Stimulated activated CD8-positive, alpha-beta memory T cell treated with anti-CD3 and anti-CD28 coated beads, Interleukin-4, amount 100 ng/mL, for 24 hours (primary cell): Measurements from ENCODE around the gene SRF.

Source experiments
- DNase-seq: peaks from one replicate; pipeline ENCODE4 v3.0.0-alpha.2; 2020; ENCODE audit warnings: low read depth

The SRF gene

DNA sequence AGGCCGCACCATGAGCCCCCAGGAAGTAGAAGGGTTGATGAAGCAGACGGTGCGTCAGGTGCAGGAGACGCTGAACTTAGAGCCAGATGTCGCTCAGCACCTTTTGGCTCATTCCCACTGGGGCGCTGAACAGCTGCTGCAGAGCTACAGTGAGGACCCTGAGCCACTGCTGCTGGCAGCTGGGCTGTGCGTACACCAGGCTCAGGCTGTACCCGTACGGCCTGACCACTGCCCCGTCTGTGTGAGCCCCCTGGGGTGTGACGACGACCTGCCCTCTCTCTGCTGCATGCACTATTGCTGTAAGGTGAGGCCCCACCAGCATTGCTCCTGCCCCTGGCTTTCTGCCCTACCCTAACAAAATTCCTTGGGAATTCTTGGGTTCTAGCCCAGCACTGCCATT lies 45.1 kb downstream of the SRF start:
- DNase-seq: no peak

DNA sequence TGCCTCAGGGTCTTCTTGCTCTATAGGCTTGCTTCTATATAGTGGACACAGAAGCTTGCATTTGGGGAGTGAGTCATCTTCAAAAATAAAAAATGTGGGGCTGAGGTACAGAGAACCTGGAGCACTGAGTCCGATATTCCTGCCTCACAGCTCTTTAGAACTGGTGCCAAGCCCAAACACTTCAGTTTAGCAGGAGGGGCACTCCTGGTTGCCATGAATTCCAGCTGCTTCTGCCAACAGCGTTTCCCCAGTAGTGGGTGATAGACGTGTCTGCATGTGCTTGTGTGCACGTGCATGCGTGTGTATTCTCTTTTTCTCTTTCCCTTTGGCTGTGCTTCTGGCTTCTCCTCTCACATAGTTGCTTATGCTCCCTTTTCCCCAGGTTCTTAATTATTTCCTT lies 46.3 kb downstream of the SRF start:
- no peak for DNase-seq

DNA sequence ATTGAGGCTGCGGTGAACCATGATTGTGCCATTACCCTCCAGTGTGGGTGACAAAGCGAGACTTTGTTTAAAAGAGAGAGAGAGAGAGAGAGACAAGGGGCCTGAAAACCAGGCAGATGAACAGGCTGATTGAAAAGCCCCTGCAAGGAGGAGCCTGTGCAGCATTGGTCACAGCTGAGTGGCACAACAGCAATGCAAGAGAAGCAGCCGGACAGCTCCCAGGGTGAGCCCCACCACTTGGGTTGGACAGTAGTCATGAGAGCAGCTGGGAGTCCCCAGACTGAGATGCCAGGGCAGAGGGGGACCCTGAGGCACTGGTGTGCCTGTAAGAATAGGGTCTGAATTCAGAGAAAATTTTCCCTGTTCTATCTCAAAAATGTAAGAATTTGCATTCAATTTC lies 48.0 kb downstream of the SRF start:
- no peak for DNase-seq

DNA sequence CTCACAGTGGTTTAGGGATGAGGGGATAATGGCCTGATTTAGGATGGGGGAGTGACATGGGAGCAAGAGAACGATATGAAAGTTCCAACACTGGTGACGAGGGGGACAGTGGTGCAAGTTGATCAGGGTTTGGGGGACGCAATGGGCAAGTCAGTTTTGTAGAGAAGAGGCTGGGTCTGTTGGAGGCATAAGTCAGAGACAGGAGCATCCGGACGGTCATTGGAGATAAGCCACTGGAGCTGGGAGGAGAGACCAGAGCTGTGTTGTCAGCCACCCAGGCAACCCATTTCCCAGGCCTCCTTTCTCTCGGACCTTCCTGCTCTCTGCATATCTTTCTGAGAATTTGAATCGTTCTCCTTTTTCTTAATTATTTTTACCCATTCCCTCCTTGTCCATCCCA lies 48.7 kb downstream of the SRF start:
- DNase-seq: no peak

DNA sequence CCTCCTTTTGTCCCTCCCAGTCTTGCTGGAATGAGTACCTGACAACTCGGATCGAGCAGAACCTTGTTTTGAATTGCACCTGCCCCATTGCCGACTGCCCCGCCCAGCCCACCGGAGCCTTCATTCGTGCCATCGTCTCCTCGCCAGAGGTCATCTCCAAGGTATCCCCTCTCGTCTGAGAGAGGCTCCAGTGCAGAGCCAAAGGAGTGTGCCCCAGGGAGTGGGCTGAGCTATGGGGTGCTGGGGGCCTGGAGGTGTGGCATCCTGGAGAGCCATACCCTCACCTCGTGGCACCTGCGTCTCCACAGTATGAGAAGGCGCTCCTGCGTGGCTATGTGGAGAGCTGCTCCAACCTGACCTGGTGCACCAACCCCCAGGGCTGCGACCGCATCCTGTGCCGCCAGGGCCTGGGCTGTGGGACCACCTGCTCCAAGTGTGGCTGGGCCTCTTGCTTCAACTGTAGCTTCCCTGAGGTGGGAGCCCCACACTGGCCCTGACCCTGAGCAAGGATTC lies 49.4 kb downstream of the SRF start:
- DNase-seq: no peak

DNA sequence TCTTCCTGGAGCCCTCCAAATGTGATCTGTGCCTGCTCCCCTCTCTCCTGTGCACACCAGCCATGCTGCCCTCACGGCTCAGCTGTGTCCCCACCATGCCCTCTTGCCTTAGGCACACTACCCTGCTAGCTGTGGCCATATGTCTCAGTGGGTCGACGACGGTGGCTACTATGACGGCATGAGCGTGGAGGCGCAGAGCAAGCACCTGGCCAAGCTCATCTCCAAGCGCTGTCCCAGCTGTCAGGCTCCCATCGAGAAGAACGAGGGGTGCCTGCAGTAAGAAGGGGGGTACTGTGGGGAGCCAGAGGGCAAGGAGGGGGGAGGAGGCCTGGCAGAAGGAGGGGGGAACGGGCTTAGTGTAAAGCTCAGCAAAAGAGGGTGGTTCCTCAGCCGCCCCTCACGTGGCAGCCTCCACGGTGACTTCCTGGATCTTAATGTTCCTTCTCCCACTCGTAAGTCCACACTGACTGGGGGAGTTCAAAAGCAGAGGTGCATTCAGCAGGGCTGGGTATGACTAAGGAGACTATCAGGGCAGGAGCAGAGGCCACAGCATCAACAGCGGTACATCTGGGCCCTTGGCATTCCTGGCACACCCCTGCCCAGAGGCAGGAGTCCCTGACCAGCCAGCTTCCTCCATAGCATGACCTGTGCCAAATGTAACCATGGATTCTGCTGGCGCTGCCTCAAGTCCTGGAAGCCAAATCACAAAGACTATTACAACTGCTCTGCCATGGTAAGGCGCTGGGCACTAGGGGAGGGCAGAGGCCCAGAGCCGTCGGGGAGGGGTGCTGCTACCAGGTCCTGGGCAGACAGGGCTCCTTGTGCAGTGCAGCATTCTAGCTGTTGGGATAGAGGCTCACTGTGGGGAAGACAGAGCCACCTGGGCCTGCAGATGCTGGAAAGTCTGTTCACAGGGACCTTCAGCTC lies 50.2 kb downstream of the SRF start:
- DNase-seq: no peak

DNA sequence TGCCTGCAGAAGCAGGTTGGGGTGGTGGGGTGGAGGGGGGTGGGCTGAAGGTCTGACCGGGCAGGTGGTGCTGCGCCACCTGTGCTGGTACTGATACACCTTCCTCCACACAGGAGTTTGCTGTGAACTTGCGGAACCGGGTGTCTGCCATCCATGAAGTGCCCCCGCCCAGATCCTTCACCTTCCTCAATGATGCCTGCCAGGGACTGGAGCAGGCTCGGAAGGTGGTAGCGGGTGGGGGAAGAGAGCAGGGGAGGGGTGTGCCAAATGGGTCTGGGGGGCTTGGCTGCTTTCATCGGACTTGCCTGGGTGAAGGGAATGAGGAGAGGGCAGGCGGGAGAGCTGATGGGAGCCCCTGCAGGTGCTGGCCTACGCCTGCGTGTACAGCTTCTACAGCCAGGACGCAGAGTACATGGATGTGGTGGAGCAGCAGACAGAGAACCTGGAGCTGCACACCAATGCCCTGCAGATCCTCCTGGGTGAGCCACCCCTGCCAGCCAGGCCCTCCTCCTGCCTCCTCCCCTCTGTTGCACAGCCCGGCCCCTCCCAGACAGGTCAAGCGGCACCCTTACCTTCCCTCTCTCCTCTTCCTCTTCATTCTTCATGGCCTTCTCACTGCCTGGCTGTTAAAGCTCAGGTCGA lies 51.5 kb downstream of the SRF start:
- no peak for DNase-seq

DNA sequence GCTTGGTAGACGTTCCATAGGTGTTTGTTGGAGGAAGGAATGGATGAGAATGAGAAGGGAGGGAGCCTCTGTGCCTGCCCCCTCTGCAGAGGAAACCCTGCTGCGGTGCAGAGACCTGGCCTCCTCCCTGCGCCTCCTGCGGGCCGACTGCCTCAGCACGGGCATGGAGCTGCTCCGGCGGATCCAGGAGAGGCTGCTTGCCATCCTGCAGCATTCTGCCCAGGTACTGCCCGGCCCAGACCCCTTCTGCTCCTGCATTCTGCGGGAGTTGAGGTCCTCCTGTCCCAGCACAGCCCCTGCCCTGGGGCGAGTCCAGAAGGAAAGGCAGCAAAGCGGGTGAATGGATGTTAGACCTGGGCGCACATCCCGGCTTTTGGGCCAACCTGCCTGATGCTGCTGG lies 52.1 kb downstream of the SRF start:
- no peak for DNase-seq

DNA sequence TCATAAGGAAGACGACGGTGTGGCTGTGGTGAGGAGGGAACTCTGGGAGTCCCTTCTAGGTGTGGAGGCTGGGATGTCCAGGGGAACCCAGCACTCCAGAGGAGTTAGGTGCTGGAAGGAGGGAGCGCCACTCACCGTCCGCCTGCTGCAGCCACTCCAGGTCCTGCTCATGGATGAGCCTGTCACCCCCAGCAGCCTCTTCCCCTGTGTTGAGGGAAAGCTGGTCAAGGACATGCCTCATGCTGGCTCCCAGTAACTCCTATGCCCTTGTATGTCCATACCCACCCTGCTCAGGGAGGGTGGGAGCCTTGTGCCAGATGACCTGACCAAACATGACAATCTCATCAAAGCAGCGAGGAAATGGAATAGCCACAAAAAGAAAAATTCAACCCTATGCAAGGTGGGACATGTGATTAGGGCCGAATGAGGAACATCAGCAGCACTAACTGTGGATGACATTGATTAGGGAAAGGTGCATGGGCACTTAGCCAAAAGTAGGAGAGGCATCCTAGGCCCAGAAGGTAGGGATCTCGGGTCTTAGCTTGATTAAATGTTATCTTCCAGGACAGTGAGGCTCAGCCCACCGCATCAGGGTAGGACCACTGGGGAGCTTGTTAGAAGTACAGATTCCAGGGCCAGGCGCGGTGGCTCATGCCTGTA lies 55.3 kb downstream of the SRF start:
- no peak for DNase-seq

DNA sequence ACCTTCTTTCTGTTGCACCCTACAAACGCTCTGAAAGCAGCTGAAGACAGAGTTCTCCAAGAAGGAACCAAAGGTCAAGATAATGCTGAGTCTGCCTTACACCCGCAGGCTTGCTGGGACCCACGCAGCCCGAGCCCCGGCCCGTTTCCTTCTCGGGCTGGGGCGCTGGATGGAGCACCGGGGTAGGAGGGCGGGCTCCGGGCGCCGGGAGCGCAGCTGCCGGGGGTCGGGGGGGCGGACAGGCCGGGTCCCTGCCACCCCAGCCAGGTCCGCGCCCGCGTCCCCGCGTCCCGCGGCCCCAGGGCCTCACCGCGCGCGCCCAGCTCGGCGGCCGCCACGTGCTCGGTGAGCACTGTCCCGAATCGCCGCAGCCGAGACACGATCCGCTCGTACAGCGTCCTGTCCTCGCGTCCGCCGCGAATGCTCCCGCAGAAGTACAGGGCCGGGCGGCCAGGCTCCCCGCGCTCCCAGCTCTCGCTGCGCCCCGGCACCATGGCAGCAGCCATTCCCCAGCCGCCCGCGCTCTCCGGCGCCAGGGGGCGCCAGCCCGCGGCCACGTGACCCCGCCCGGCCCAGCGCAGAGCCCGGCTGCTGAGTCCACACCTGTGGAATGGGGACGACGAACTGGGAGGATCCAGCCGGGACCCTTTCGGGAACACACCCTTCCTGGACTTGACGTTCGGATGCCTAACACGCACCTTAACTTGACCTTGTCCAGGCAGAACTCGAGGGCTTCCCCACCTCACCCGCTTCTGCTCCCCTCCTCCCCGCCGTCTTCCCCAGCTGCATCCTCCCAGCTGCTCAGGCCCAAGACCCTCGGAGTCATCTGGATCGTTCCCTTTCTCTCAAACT lies 58.1 kb downstream of the SRF start, which contains the start of gene DNPH1:
Gene DNPH1 (minus strand): TSS at position 531 of the 852 bp plus-strand sequence. CDS start 25 bp downstream, at position 506.
- peak; percentile 69 for DNase-seq

DNA sequence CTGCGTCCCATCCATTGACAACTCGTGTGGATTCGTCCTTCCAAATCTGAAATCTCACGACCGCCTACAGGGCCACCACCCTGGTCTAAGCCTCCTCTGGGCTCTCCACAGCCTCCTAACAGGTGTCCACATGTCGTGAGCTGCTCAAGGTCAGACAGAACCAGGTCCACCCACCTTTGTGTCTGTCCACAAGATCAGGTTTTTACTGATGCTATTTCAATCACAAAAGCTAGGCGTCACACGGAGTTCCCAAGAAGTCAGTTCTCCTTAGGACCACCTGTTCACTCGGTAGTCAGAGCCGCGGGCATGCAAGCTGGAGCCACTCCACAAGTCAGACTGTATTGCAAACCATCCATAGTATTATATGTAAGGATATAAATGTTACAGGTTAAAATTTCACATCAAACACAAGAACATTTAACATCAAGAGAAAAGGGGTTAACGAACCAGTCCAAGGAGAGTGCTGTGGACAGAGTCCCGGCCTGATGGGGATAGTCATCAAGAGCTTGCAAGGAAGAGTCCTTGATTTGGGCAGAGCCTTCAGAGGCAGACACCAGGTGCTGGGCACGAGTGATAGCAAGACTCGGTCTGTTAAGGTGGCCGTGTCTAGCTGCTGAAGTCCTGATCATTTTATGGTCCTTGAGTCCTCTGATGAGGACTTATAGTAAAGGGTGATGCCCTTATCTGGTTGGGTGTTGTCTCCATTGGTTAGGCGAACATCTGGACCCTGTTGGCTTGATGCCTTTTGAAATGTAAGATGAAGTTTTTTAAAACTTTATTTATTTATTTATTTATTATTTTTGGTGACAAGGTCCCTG lies 58.9 kb downstream of the SRF start:
- no peak for DNase-seq

DNA sequence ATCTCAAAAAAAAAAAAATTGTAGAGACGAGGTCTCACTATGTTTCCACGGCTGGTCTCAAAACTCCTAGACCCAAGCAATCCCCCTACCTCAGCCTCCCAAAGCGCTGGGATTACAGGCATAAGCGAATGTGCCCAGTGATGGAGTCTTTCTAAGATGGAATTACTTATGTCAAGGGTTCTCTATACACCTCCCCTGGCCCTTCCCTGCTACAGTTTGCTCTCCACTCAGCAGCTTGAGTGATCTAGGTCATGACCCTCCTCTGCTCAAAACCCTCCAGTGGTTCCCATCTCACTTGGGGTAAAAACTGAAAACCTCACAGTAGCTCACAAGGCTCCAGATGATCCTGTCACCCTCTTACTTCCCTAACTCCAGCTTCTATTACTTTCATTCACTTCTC lies 60.0 kb downstream of the SRF start:
- DNase-seq: no peak
